H1 (cell line): ENCODE data around the gene XCL1. TPM values are rescaled to one million over a fixed set of nuclear protein-coding genes. Genes with fewer than 3 reads are reported as not detected.

Experiments
- CTCF ChIA-PET: fragments of 300-600 bp; sonication (Branson Sonifier 250); formaldehyde crosslinking; loops from one replicate; lab custom pipeline; 2021; ENCODE audit not compliant: partially characterized antibody; lab: Charles Lee
- POLR2A ChIA-PET: fragments of 300-600 bp; sonication (Branson Sonifier 250); formaldehyde crosslinking; loops from one replicate; lab custom pipeline; 2021; ENCODE audit warnings: inconsistent platforms; ENCODE audit not compliant: partially characterized antibody; lab: Charles Lee
- DNase-seq, 2 experiments: peaks; one replicate each; pipeline versions ENCODE4 v3.0.0 to v3.0.0-alpha.2; 2010 to 2022; ENCODE audit warnings: low spot score in 2 of 2, low read depth in 1 of 2, mixed read lengths in 1 of 2
- FAIRE-seq: peaks from 2 replicates; lab custom pipeline; 2011; peaks lifted over from hg19 to GRCh38; lab: Jason Lieb, UNC
- H2AFZ ChIP-seq: 2 replicates; pipeline ENCODE4 v1.8.1; 2012; ENCODE audit warnings: low read length, inconsistent platforms
- H2AK5ac ChIP-seq: 2 replicates; pipeline ENCODE4 v1.6.1; 2013; ENCODE audit warnings: low read depth, low read length
- H2BK120ac ChIP-seq: replicated peaks from 2 replicates; pipeline ENCODE3; 2013; ENCODE audit warnings: low read depth, low read length, inconsistent platforms
- H2BK12ac ChIP-seq: 2 replicates; pipeline ENCODE4 v1.6.1; 2013; ENCODE audit warnings: low read depth, low read length
- H2BK15ac ChIP-seq: 2 replicates; pipeline ENCODE4 v1.6.1; 2013; ENCODE audit warnings: low read length
- H2BK20ac ChIP-seq: 2 replicates; pipeline ENCODE4 v1.6.1; 2013; ENCODE audit warnings: low read length
- H2BK5ac ChIP-seq: 2 replicates; pipeline ENCODE4 v1.6.1; 2013; ENCODE audit warnings: low read depth, low read length
- H3K14ac ChIP-seq: 2 replicates; pipeline ENCODE4 v1.6.1; 2013; ENCODE audit warnings: inconsistent platforms; ENCODE audit not compliant: insufficient read length
- H3K18ac ChIP-seq: 2 replicates; pipeline ENCODE4 v1.6.1; 2013; ENCODE audit warnings: low read length; ENCODE audit errors: extremely low read depth
- H3K23ac ChIP-seq: 2 replicates; pipeline ENCODE4 v1.6.1; 2013; ENCODE audit warnings: inconsistent platforms; ENCODE audit not compliant: insufficient read length
- H3K23me2 ChIP-seq: 2 replicates; pipeline ENCODE4 v1.6.1; 2013; ENCODE audit warnings: low read depth, low read length
- H3K27ac ChIP-seq: 2 replicates; pipeline ENCODE4 v1.6.1; 2011; ENCODE audit warnings: low read depth, low read length, inconsistent platforms
- H3K27me3 ChIP-seq, 4 experiments: replicated peaks in 1 of 4; 1 replicate in 1 of 4; 2 replicates in 3 of 4; pipeline versions ENCODE4 v1.6.1 to v1.8.1; 2011 to 2013; ENCODE audit warnings: low read length in 3 of 4, mild to moderate bottlenecking in 3 of 4, inconsistent platforms in 2 of 4, mixed read lengths in 2 of 4, moderate library complexity in 1 of 4; ENCODE audit not compliant: control insufficient read depth in 3 of 4, insufficient read depth in 3 of 4; ENCODE audit errors: extremely low read depth in 1 of 4
- H3K36me3 ChIP-seq, 4 experiments: 2 replicates each; pipeline versions ENCODE4 v1.6.1 to v1.8.1; 2011 to 2013; ENCODE audit warnings: mild to moderate bottlenecking in 4 of 4, low read length in 3 of 4, moderate library complexity in 2 of 4, control low read depth in 1 of 4, inconsistent platforms in 1 of 4; ENCODE audit not compliant: insufficient read depth in 4 of 4, control insufficient read depth in 2 of 4
- H3K4ac ChIP-seq: replicated peaks from 2 replicates; pipeline ENCODE3; 2013; ENCODE audit warnings: low read length, low read depth, mixed read lengths, inconsistent platforms; ENCODE audit not compliant: insufficient read length
- H3K4me1 ChIP-seq, 4 experiments: replicated peaks in 1 of 4; 1 replicate in 1 of 4; 2 replicates in 3 of 4; pipeline versions ENCODE4 v1.6.1 to v1.8.1; 2011 to 2013; ENCODE audit warnings: low read length in 3 of 4, inconsistent platforms in 2 of 4, mixed read lengths in 1 of 4; ENCODE audit not compliant: insufficient read depth in 4 of 4, control insufficient read depth in 3 of 4
- H3K4me2 ChIP-seq, 2 experiments: 2 replicates each; pipeline versions ENCODE4 v1.6.1 to v1.8.1; 2011 to 2013; ENCODE audit warnings: low read depth in 2 of 2, low read length in 2 of 2, control low read depth in 1 of 2, inconsistent platforms in 1 of 2, mild to moderate bottlenecking in 1 of 2; ENCODE audit not compliant: insufficient read depth in 1 of 2
- H3K4me3 ChIP-seq, 4 experiments: fragments of 200-600, 300-600 bp in 1 of 4; sonication (generic), shearing (Covaris generic), sonication (Bioruptor Twin) in 1 of 4; 2 replicates each; pipeline versions ENCODE4 v1.5.1 to v1.8.1; 2011 to 2016; ENCODE audit warnings: low read length in 4 of 4, low read depth in 3 of 4, control low read depth in 2 of 4, inconsistent platforms in 2 of 4, mild to moderate bottlenecking in 2 of 4, mixed read lengths in 1 of 4, moderate library complexity in 1 of 4; ENCODE audit not compliant: insufficient read depth in 2 of 4; ENCODE audit errors: extremely low read depth in 1 of 4
- H3K56ac ChIP-seq: replicated peaks from 2 replicates; pipeline ENCODE3; 2013; ENCODE audit warnings: low read depth, mild to moderate bottlenecking, mixed read lengths, low read length, inconsistent platforms; ENCODE audit not compliant: insufficient read length
- H3K79me1 ChIP-seq: 2 replicates; pipeline ENCODE4 v1.6.1; 2013; ENCODE audit warnings: low read depth, low read length, control low read depth
- H3K79me2 ChIP-seq, 2 experiments: 2 replicates each; pipeline versions ENCODE4 v1.6.1 to v1.8.1; 2012 to 2013; ENCODE audit warnings: low read length in 2 of 2, mild to moderate bottlenecking in 2 of 2, inconsistent platforms in 1 of 2; ENCODE audit not compliant: insufficient read depth in 2 of 2, control insufficient read depth in 1 of 2
- H3K9ac ChIP-seq, 4 experiments: replicated peaks in 1 of 4; 1 replicate in 1 of 4; 2 replicates in 3 of 4; pipeline versions ENCODE4 v1.6.1 to v1.8.1; 2011 to 2013; ENCODE audit warnings: low read depth in 3 of 4, low read length in 3 of 4, control low read depth in 2 of 4, mild to moderate bottlenecking in 2 of 4, moderate library complexity in 2 of 4, inconsistent platforms in 1 of 4; ENCODE audit errors: extremely low read depth in 1 of 4
- H3K9me3 ChIP-seq, 2 experiments: 2 replicates each; pipeline versions ENCODE4 v1.6.1 to v1.8.1; 2012 to 2013; ENCODE audit warnings: mild to moderate bottlenecking in 2 of 2, moderate library complexity in 2 of 2, control low read depth in 1 of 2, inconsistent platforms in 1 of 2, low read depth in 1 of 2, low read length in 1 of 2, mixed read lengths in 1 of 2; ENCODE audit not compliant: insufficient read depth in 2 of 2
- H4K20me1 ChIP-seq, 2 experiments: replicated peaks in 1 of 2; 2 replicates each; pipeline versions ENCODE3 to v1.8.1; 2011 to 2013; ENCODE audit warnings: inconsistent platforms in 2 of 2, low read length in 2 of 2, mild to moderate bottlenecking in 1 of 2; ENCODE audit not compliant: insufficient read depth in 2 of 2, control insufficient read depth in 1 of 2
- H4K5ac ChIP-seq: 2 replicates; pipeline ENCODE4 v1.6.1; 2013; ENCODE audit warnings: low read length, low read depth, mixed read lengths, inconsistent platforms; ENCODE audit not compliant: insufficient read length
- H4K8ac ChIP-seq: 2 replicates; pipeline ENCODE4 v1.8.0; 2013; ENCODE audit warnings: mild to moderate bottlenecking, moderate library complexity, low read length, inconsistent platforms; ENCODE audit not compliant: insufficient read depth; ENCODE audit errors: extremely low read depth
- H4K91ac ChIP-seq: replicated peaks from 2 replicates; pipeline ENCODE3; 2013; ENCODE audit warnings: low read length, mixed read lengths, inconsistent platforms; ENCODE audit not compliant: insufficient read length
- BRCA1 ChIP-seq: IDR thresholded peaks from 2 replicates; pipeline ENCODE4 v1.6.1; 2012; ENCODE audit warnings: low read depth, low read length, improper control_type of control experiment
- CREB1 ChIP-seq: IDR thresholded peaks from 2 replicates; pipeline ENCODE4 v1.6.1; 2012; ENCODE audit warnings: inconsistent platforms
- E2F6 ChIP-seq: IDR thresholded peaks from 2 replicates; pipeline ENCODE4 v1.6.1; 2012; ENCODE audit warnings: inconsistent platforms
- RAD21 ChIP-seq, 2 experiments: IDR thresholded peaks in 1 of 2; conservative IDR thresholded peaks in 1 of 2; 2 replicates each; pipeline ENCODE4 v1.6.1; 2011; ENCODE audit warnings: low read depth in 2 of 2, low read length in 2 of 2, improper control_type of control experiment in 1 of 2, inconsistent platforms in 1 of 2, mild to moderate bottlenecking in 1 of 2, moderate library complexity in 1 of 2
- RFX5 ChIP-seq: IDR thresholded peaks from 2 replicates; pipeline ENCODE4 v1.6.1; 2011; ENCODE audit warnings: low read depth, low read length, improper control_type of control experiment, borderline replicate concordance
- RNF2 ChIP-seq: fragments of 200-900, 300-1000 bp; sonication (generic); IDR thresholded peaks from 2 replicates; pipeline ENCODE4 v1.7.1; 2016; ENCODE audit warnings: borderline replicate concordance, low read depth, mild to moderate bottlenecking, antibody characterized with exemption, low read length; ENCODE audit not compliant: poor library complexity, severe bottlenecking; ENCODE audit errors: missing control alignments
- SP1 ChIP-seq: IDR thresholded peaks from 2 replicates; pipeline ENCODE4 v1.6.1; 2011; ENCODE audit warnings: low read depth, low read length
- TEAD4 ChIP-seq: IDR thresholded peaks from 2 replicates; pipeline ENCODE4 v1.6.1; 2012; ENCODE audit warnings: low read depth, low read length, inconsistent platforms, mixed read lengths
- WGBS, 2 experiments: shearing (Covaris generic) in 1 of 2; methylation state at CpG; one replicate each; pipeline versions ENCODE4 v1.1.6 to v1.1.7; 2013 to 2015; ENCODE audit warnings: low lambda C conversion rate in 2 of 2, mixed read lengths in 2 of 2, inconsistent platforms in 1 of 2, low coverage in 1 of 2, missing lambda C conversion rate in 1 of 2; ENCODE audit not compliant: insufficient replicate concordance in 2 of 2, insufficient coverage in 1 of 2, insufficient read length in 1 of 2; ENCODE audit errors: extremely low coverage in 1 of 2, missing lambda C conversion rate in 1 of 2; 5-methylcytosine and 5-hydroxymethylcytosine counted together
- polyA plus RNA-seq, 7 experiments: library from polyadenylated mRNA; depleted of rRNA in 3 of 7; stranded (reverse) in 5 of 7; unstranded in 2 of 7; fragments of >200 nt in 5 of 7; fragments of 200-250 nt in 2 of 7; gene quantifications; 1 replicate in 5 of 7; 2 replicates in 1 of 7; 4 replicates in 1 of 7; pipeline versions ENCODE4 v1.2.1 to v1.2.3, GENCODE V29; 2011 to 2013; ENCODE audit warnings: missing spikeins in 2 of 7, mixed read lengths in 2 of 7
- total RNA-seq: library from RNA; stranded (reverse); fragmentation: NEBNext Ultra II Directional; extraction: Animal tissue kit (Norgen Biotek cat#: 25700); gene quantifications from 2 replicates; pipeline ENCODE4 v1.2.1, GENCODE V29; 2021
- TF ChIP-seq, protein P1 (sequence below): IDR thresholded peaks from 2 replicates; pipeline ENCODE4 v1.6.1; 2012; ENCODE audit warnings: inconsistent platforms

The XCL1 gene
- total and polyA plus RNA-seq, 2 of the 8 experiments (the other 6 are each of a cell fraction or from before 2014, with no cell fraction given), result 0.39 to 0.63 TPM

DNA sequence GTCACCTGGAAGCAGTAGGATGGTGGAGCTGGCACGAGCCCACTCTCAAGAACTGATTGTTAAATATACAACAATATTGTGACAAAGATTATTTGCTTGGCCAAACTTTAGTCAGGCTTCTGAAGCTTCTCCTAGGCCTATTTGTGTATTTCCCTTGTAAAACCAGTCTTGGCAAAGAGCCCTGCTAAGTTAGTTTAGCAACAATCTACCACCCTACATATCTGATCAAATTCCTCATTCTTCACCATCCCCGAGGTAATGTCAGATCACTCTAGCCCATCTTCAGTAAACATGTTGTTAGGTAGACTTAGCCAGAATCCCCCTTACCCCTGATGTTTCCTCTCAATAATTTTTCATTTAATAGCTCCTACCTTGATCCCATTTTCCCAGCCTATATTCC, 39.6 kb downstream of the XCL1 start:
- H4K20me1 ChIP-seq, result no peaks in the 10 kb centered on the region
- no peak overlapping the region for H3K18ac ChIP-seq
- H2BK15ac ChIP-seq, result no peak overlapping the region
- H4K8ac ChIP-seq, result no peak overlapping the region
- H4K5ac ChIP-seq, result no peak overlapping the region
- H3K4me3 ChIP-seq, result no peak overlapping the region
- FAIRE-seq (no peak), DNase-seq (no peak)
- H3K4me2 ChIP-seq, result no peak overlapping the region
- ChIA-PET POLR2A (no interaction called here), CTCF (interaction anchor here (0.9 to 3.2 kb wide), 3 partner anchors 11 to 22 kb away, joined by 3 to 22 read pairs (median 6); no protein-coding TSS in a partner anchor)
- no peak overlapping the region for H2BK120ac ChIP-seq
- no peak overlapping the region for H2BK5ac ChIP-seq
- no peak overlapping the region for H3K14ac ChIP-seq
- no peaks in the 10 kb centered on the region for H3K9me3 ChIP-seq
- WGBS, 2 experiments, result 85% methylated on average over 2 of the region's 2 CpGs; no CpG with 5 or more reads in 1 of the 2 experiments
- H3K27me3 ChIP-seq, result no peaks in the 10 kb centered on the region
- no peak overlapping the region for H3K4ac ChIP-seq
- H3K4me1 ChIP-seq, result no peaks in the 10 kb centered on the region
- H3K23me2 ChIP-seq, result no peaks in the 10 kb centered on the region
- no peaks in the 10 kb centered on the region for H3K79me1 ChIP-seq
- H2BK12ac ChIP-seq, result no peak overlapping the region
- H3K56ac ChIP-seq, result no peak overlapping the region
- H3K36me3 ChIP-seq, result no peaks in the 10 kb centered on the region
- H3K27ac ChIP-seq, result no peak overlapping the region
- no peak overlapping the region for H4K91ac ChIP-seq
- H2BK20ac ChIP-seq, result no peak overlapping the region
- no peak overlapping the region for H2AK5ac ChIP-seq
- H3K79me2 ChIP-seq, result no peaks in the 10 kb centered on the region
- TF ChIP-seq RNF2, result no peak
- TF ChIP-seq RAD21 (IDR thresholded peaks at IDR 0.05 in 1 of 2, conservative IDR thresholded peaks at IDR 0.05 in 1 of 2; ENCODE audit: low read depth in 2 of 2, low read length in 2 of 2), result no peak
- TF ChIP-seq BRCA1, result no peak
- no peak for TF ChIP-seq E2F6
- no peak for TF ChIP-seq TEAD4
- TF ChIP-seq, protein P1, sequence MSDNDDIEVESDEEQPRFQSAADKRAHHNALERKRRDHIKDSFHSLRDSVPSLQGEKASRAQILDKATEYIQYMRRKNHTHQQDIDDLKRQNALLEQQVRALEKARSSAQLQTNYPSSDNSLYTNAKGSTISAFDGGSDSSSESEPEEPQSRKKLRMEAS, result no peak
- no peak for TF ChIP-seq CREB1
- TF ChIP-seq RFX5, result no peak
- no peak for TF ChIP-seq SP1
- H3K9ac ChIP-seq, result no peak overlapping the region
- H2AFZ ChIP-seq, result no peak overlapping the region
- H3K23ac ChIP-seq, result no peak overlapping the region
